ENCODE data around the gene P3H1.
A peak's percentile ranks its signal among the peaks of the same experiment; 100 is the strongest.
"Not testable (repeated sequence)": the region's sequence is repeated elsewhere in the genome, so short reads cannot be mapped to it uniquely, and the experiment has no call there.

The P3H1 gene

DNA sequence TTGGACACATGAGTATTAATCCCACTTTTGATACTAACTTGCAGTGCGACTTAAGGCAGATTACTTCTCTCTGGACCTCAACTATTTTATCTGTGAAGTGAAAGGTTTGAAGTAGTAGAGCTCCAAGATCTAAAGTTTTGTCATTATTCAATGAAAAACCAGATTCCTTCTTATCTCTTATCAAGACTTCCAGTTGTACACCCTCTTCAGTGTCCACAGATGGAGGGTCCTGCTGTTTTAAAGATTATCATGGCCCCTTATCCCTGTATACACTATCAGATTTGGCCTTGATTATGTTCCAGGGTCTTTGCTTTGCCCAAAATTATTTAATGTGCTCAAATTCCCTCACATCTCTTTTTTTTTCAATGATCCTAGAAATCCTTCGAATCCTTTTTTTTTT is 1.3 kb upstream of the P3H1 start:
- no peak for DNase-seq

DNA sequence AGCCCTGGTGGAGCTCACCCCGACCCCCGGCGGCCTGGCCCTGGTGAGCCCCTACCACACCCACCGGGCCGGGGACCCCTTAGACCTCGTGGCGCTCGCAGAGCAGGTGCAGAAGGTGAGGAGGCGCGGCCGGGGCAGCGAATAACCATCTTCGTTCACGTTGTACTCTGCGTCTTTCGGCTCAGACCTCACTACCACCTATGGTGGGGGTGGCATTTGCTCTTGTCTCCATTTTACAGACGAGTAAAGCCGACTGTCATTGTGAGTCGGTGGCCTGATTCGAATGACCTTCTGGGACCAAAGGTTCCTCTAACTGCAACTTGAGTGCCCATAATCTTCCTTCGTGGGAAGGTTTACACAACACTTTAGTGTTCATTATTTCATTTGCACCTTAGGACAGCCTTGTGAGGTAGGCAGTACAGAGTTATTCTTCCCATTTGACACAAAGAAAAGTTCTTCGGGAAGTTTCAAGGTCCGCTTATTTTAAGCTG is 727 bp upstream of the P3H1 start:
- DNase-seq: no peak

DNA sequence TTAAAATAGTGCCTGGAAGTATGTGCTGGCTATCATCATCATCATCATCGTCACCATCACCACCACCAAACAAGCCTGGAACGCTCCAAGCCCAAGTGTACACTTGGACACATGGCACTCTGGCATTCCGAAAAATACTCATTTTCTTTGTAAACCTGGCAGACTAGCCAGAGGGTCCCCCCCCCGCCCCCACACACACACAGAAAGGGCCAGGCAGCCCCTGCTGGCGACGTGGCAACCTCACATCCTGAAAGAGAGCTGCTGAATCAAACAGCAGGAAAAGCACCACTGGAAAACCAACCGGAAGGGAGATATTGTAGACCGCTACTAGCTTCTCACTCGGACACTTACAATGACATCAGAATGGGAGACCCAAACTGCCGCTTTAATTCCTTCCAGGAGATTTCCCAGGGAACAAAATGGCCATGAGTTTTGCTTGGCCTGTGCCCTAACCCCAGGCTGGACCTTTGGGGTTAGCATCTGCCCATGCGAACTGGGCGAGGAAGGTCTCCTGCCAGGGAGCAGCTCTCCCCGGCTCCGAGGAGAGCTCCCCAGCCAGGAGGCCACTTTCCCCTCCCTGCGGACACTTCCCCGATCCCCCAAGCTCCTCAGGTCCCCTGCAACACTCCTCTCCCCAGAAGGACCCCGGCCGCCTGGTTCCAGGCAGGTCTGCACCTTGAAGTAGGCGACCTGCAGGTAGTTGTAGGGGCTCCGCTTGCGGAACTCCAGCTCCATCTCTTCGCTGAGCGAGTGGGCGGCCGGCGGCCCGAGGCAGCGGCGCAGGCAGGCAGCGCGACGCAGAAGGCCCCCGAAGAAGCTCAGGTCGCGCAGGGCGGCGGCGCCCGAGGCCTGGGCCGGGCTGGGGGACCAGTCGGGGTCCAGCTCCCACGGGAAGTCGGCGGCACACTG is 742 bp downstream of the P3H1 start:
- DNase-seq: peak; percentile 74

DNA sequence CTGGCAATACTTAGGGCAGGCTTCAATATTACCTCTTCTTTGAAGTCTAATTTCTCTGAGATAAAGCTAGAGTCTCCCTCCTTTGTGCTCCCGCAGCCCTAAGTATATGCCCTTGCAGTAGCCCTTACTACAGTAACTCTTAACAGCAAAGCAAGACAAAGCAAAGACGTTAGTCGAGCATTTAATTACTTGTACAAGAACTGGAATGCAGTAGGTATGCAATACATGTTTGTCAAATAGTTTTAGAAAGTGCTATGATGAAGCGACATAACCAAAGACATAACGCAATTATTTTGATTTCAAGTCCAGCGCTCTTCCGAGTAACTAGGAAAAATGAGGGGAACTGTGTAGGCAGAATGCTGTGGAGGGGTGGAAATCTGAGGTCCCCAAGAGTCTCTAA is 1.6 kb downstream of the P3H1 start:
- DNase-seq: no peak

DNA sequence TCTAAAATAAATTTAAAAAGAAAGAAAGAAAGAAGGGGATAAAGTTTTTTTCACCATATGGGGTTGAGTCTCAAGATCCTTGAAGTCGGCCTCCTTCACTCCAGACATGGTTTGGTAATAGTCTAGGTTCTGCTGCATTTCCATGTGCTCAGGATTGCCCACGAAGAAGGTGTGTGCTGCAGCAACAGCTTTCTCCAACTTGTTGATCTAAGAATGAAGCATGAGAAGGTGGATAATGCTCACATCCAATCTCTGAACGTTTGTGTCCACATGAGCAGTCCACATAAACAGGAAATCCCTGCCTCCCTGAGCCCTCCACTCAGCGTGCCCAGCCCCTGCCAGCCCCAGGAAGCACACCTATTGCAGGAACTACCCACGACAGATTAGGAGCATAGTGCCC is 4.6 kb downstream of the P3H1 start:
- no peak for DNase-seq

GRCh38 chr1:42761567-42761966 is 5.3 kb downstream of the P3H1 start:
- no peak for DNase-seq

- no peak for DNase-seq
Measured at GRCh38 chr1:42759114-42759513, 7.7 kb downstream of the P3H1 start.

DNA sequence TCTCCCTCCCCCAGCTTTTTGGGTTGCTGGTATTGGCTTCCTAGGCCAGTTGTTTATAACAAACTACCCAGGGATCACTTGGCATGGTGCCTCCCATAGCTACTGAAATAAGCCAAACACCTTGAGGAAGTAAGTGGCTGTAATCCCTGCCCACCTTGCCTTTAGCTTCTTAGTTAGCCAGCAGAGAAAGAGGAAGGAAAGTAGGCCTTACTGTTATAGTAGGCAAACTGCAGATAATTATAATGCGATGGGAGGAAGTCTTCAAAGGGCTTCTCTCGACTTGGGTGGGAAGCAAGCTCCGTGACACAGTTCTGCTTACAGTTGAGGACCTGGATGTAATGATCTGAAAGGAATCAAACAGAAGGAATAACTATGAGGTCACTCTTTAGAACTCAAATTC is 8.2 kb downstream of the P3H1 start:
- DNase-seq: no peak

GRCh38 chr1:42757892-42758275 is 8.9 kb downstream of the P3H1 start:
- no peak for DNase-seq

- DNase-seq: no peak
Measured at GRCh38 chr1:42756956-42757891, 9.6 kb downstream of the P3H1 start.

DNA sequence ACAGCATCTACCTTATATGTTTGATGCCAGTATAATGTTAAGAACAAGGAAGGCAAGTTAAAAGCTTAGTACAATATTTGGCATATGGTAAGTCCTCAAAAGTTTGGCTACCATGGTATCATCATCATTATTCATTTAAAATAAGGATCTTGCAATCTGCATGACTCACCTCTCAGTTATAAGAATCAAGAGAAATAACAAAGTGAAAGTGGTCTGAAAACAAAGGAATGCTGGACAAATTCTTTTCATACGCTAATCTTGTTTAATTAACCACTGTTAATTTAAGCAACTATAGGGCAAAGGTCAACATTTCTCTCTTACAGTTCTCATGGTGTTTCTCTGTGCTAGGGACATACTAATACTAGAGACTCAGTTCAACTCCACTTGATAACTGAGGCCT is 13.8 kb downstream of the P3H1 start:
- no peak for DNase-seq

DNA sequence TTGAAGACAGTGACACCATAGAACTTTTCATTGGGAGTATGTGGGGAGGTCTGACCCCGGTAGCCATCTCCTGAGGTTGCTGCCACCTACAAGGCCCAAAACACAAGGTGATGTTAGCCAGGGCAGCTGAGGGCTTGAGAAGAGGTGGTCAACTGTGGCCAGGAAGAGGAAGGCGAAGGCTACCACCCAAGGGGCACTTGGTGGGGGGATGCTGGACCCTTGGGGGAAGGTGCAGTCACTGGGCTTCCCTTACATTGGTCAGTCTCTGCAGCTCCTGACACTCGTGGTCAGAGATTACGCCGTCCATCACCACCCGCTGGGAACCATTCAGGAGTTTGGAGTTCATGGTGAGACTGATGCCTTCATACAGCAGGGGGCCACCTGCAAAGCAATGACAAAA is 14.5 kb downstream of the P3H1 start:
- no peak for DNase-seq

- DNase-seq: not testable (repeated sequence)
Measured at GRCh38 chr1:42751511-42752070, 15.2 kb downstream of the P3H1 start.

- DNase-seq: no peak
Measured at GRCh38 chr1:42750041-42750440, 16.8 kb downstream of the P3H1 start.

GRCh38 chr1:42748461-42749410 is 18.1 kb downstream of the P3H1 start:
- DNase-seq: no peak

DNA sequence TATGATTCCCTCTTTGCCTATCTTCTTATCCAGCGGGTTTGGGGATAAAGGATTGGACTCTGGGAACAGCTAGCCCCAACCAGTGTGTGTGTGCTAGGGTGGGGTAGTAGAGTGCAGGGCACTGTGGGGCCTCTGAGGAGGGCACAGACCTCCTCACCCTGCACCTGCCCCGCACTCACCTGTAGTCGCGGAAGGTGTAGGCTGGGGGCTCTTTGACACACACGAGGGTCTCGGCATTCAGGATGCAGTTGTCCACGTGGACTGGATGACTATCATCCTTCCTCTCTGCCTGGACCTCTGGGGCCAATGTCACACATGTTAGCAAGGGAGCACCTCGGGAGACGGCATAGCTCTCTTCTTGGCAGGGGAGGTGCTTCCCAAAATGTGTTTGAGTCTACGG is 18.8 kb downstream of the P3H1 start:
- no peak for DNase-seq

- no peak for DNase-seq
Measured at GRCh38 chr1:42747125-42747524, 19.7 kb downstream of the P3H1 start.

DNA sequence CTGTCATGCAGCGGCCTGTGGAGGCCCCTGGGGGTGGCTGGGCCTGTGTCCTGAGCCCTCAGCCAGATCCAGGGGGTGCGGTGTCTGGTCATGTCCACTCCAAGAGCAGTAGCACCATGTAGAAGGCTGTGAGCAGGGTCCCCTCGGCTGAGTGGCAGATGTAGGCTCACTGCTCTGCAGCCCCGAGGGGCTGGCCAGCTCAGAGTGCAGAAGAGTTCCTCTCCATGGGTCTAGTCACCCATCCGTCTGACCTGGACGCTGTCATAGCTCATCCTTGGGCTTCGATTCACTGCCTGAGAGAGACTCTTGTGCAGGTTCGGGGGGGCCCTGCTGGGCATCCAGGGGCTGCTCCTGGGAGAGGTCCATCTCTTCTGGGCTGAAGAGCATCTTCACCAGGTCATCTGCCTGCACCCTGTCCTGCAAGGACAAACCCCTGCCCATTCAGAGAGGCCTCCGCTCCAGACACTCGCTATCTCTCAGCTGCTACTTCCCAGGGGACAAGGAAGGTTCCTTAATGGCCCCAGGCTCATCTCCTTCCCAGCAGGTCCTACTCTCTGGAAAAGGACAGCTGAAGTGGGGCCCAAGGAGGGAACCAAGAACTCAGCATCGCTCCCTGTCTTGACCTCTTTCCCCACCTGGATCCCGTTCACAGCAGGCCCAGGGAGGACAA is 20.3 kb downstream of the P3H1 start:
- DNase-seq: no peak

GRCh38 chr1:42745851-42746250 is 21.0 kb downstream of the P3H1 start:
- no peak for DNase-seq

DNA sequence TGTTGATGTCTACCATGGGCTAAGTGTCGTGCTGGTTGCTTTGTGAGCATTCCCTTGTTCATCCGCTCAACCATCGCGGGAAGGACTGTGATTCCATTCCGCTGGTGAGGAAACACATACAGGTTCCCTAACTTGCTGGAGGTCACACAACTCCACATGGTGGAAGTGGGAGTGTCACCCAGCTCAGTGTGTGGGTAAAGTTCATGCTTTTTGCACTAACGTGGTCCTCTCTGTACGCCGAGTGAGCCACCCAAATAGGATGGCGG is 22.7 kb downstream of the P3H1 start:
- no peak for DNase-seq

- no peak for DNase-seq
Measured at GRCh38 chr1:42743317-42744147, 23.3 kb downstream of the P3H1 start.
